Colonic mucosa (tissue), 4 donors: ENCODE measurements around the gene SIPA1L2. TPM values are rescaled to one million over a fixed set of nuclear protein-coding genes. Genes with fewer than 3 reads are reported as not detected.
A peak's percentile ranks its signal among the peaks of the same experiment; 100 is the strongest.

Source experiments
- DNase-seq: peaks from one replicate; pipeline ENCODE4 v3.0.0-alpha.2; 2020
- H3K27ac ChIP-seq: fragments of 200-600 bp; one replicate; pipeline ENCODE4 v1.8.0; 2021
- H3K27me3 ChIP-seq: fragments of 200-600 bp; one replicate; pipeline ENCODE4 v1.8.0; 2021
- H3K36me3 ChIP-seq: fragments of 200-600 bp; one replicate; pipeline ENCODE4 v1.8.0; 2021
- H3K4me1 ChIP-seq: fragments of 200-600 bp; one replicate; pipeline ENCODE4 v1.8.0; 2021; ENCODE audit warnings: mild to moderate bottlenecking
- H3K4me3 ChIP-seq: fragments of 200-600 bp; one replicate; pipeline ENCODE4 v1.8.0; 2021
- H3K9ac ChIP-seq, 2 donors: one replicate each; pipeline ENCODE4 v1.7.0; 2013; ENCODE audit warnings: control low read depth in 2 of 2, low read depth in 2 of 2, low read length in 2 of 2
- H3K9me3 ChIP-seq: fragments of 200-600 bp; one replicate; pipeline ENCODE4 v1.8.0; 2021
- CTCF ChIP-seq: fragments of 200-600 bp; IDR thresholded peaks from one replicate; pipeline ENCODE4 v1.8.0; 2022; ENCODE audit warnings: antibody characterized with exemption, mild to moderate bottlenecking
- intact Hi-C: fragments of 100-400 bp; cut with DNase I; formaldehyde crosslinking; loops from one replicate; pipeline ENCODE4 v1.14.1; 2022
- total RNA-seq, 2 donors: library from RNA; stranded (reverse); fragmentation: NEBNext Ultra II Directional in 1 of 2; extraction: Animal tissue kit (Norgen Biotek cat#: 25700) in 1 of 2; gene quantifications; one replicate each; pipeline ENCODE4 v1.2.1, GENCODE V29; 2021
- donor health status: healthy.
- donor health status: DM: no; HTN: no; CAD: no.
- donor health status: DM: no; HTN: no; CAD: no.

SIPA1L2 gene
- total RNA-seq, 2 donors from 2014 or later = 53.6 to 64.4 TPM

- TF ChIP-seq CTCF = no peak
- no peak overlapping the region for H3K4me3 ChIP-seq
- H3K27ac ChIP-seq = peak overlapping the region; percentile 81
- no peaks in the 10 kb centered on the region for H3K36me3 ChIP-seq
- H3K9ac ChIP-seq = peak overlapping the region in 1 of 2 donors; percentile 72
- peak; percentile 74 for DNase-seq
- peaks cover 3% of the 10 kb centered on the region for H3K27me3 ChIP-seq
- H3K4me1 ChIP-seq = peaks cover 22% of the 10 kb centered on the region
- H3K9me3 ChIP-seq = no peaks in the 10 kb centered on the region
- intact Hi-C loops = loop anchor here (10.0 kb wide), 1 partner anchor 68 kb away; no protein-coding TSS in a partner anchor
These were observed 7.0 kb downstream of the SIPA1L2 start for GRCh38 chr1:232622981-232623380.

- H3K9me3 ChIP-seq = no peaks in the 10 kb centered on the region
- peaks cover 3% of the 10 kb centered on the region for H3K27me3 ChIP-seq
- TF ChIP-seq CTCF = no peak
- peak overlapping the region in 1 of 2 donors; percentile 56 for H3K9ac ChIP-seq
- H3K4me3 ChIP-seq = no peak overlapping the region
- peak; percentile 82 for DNase-seq
- H3K36me3 ChIP-seq = no peaks in the 10 kb centered on the region
- intact Hi-C loops = loop anchor here (10.0 kb wide), 1 partner anchor 68 kb away; no protein-coding TSS in a partner anchor
- H3K4me1 ChIP-seq = peaks cover 19% of the 10 kb centered on the region
- peak overlapping the region; percentile 81 for H3K27ac ChIP-seq
These were observed 7.6 kb downstream of the SIPA1L2 start for GRCh38 chr1:232622378-232622777.

DNA sequence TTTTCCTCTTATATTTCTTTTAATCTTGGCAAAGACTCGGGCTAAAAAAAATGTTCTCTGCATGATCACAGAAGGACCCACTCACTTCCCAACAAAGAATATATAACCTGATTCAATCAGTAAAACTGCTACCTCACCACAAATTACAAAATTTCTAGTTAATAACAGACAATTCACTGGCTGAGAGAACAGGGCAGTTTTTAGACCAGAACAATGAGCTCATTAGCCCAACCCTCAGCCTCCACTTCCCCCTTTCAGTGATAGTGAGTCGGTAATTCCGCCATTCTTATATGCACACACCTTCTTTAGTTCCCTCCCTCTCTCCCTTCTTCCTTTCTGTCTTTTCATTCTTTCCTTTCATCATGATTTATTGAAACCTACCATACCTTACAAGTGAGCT is 8.9 kb downstream of the SIPA1L2 start:
- H3K27me3 ChIP-seq = peaks cover 3% of the 10 kb centered on the region
- H3K27ac ChIP-seq = peak overlapping the region; percentile 66
- no peak for TF ChIP-seq CTCF
- H3K36me3 ChIP-seq = no peaks in the 10 kb centered on the region
- DNase-seq = no peak
- no peaks in the 10 kb centered on the region for H3K9me3 ChIP-seq
- intact Hi-C loops = loop anchor here (10.0 kb wide), 1 partner anchor 66 kb away; no protein-coding TSS in a partner anchor
- peaks cover 17% of the 10 kb centered on the region for H3K4me1 ChIP-seq
- H3K4me3 ChIP-seq = no peak overlapping the region
- H3K9ac ChIP-seq = peak overlapping the region in 1 of 2 donors; percentile 56

- H3K9ac ChIP-seq = peak overlapping the region in 1 of 2 donors; percentile 73
- TF ChIP-seq CTCF = no peak
- peaks cover 3% of the 10 kb centered on the region for H3K27me3 ChIP-seq
- H3K4me3 ChIP-seq = no peak overlapping the region
- H3K9me3 ChIP-seq = no peaks in the 10 kb centered on the region
- H3K27ac ChIP-seq = peak overlapping the region; percentile 66
- peak; percentile 75 for DNase-seq
- intact Hi-C loops = loop anchor here (10.0 kb wide), 1 partner anchor 66 kb away; no protein-coding TSS in a partner anchor
- no peaks in the 10 kb centered on the region for H3K36me3 ChIP-seq
- peaks cover 17% of the 10 kb centered on the region for H3K4me1 ChIP-seq
These were observed 9.5 kb downstream of the SIPA1L2 start for GRCh38 chr1:232620356-232620969.

DNA sequence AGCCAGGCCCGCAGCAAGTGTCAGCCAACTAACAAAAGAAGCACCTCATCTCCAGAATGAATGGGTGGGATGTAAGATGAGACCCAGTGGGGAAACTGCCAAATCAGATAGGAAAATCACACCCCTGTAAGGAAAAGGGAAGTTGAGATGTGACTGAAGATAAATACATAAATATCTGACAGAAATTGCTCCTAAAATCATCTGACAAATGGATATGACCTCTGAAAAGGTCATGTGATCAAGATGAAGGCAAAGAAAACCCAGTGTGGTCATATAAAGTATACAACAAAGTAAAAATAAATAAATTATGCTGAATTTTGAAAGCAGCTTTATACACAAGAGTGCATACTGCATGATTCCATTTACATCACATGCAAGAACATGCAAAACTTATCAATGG is 12.7 kb downstream of the SIPA1L2 start:
- Histone ChIP-seq H3K27me3 (no peaks in the 10 kb centered on the region), H3K4me3 (no peak overlapping the region), H3K36me3 (no peaks in the 10 kb centered on the region), H3K9ac (no peak overlapping the region), H3K9me3 (no peaks in the 10 kb centered on the region), H3K4me1 (peaks cover 14% of the 10 kb centered on the region), H3K27ac (no peak overlapping the region)
- no peak for DNase-seq
- TF ChIP-seq CTCF = no peak
- intact Hi-C loops = loop anchor here (10.0 kb wide), 1 partner anchor 142 kb away; no protein-coding TSS in a partner anchor
